Amniotic stem cell (primary cell): ENCODE measurements around the gene EIF4ENIF1.
"Not testable (repeated sequence)": the region's sequence is repeated elsewhere in the genome, so short reads cannot be mapped to it uniquely, and the experiment has no call there.

Source experiments
- DNase-seq: peaks from one replicate; lab custom pipeline; 2025; lab: John Stamatoyannopoulos, UW

EIF4ENIF1 gene

DNA sequence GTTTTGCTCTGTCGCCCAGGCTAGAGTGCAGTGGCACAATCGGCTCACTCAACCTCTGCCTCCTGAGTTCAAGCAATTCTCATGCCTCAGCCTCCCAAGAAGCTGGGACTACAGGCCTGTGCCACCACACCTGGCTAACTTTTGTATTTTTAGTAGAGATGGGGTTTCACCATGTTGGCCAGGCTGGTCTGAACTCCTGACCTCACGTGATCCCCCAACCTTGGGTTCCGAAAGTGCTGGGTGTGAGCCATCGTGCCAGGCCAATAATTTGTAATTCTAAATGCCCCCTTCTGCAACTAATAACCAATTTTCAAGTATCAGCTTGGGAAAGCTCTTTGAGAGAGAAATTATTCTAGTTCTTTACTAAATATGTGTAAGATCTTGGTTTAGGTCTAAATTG lies 3.7 kb upstream of the EIF4ENIF1 start:
- DNase-seq: not testable (repeated sequence)

DNA sequence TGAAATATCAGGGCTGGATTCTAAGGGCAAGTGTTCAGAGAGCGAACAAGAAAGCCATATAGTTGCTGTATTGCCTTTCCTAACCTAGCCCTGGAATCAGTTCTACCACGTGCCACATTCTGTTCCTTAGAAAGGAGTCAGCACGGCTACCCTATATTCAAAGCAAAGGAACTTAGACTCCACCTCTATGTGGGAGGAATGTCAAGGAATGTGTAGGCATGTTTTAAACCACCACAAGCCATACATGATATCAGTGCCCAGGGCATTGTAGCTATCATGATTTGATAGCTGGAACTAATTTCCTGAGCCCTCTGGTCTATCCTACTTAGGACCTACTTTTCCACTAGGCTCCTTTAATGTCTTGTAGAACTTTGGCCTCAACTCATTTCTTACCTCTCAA lies 2.5 kb upstream of the EIF4ENIF1 start:
- no peak for DNase-seq

DNA sequence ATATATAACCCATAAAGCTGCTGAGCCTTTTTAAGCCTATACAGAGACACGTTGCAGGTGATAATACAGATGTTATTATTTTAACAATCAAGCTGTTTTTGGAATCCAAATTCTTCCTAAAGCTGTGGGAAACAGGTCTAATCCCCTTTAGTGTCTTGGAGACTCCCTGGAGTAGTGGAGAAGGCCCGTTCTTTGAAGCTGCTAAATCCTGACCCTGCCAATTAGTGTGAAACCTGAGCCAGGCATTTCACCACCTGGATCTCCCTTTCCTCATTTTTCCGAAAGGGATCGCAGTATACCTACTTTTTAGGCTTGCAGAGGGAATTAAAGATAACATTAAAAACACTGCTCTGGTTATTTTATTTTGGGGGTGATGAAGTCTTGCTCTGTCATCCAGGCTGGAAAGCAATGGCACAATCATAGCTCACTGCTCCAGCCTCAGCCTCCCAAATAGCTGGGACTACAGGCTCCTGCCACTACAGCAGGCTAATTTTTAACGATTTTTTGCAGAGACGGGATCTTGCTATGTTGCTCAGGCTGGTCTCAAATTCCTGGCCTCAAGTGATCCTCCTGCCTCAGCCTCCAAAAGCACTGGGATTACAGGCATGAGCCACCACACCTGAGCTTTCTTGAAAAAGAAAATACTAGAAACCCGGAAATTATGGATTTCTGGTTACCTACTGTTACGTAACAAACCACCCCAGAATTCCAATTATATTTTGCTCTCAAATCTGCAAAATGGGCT lies 1.7 kb upstream of the EIF4ENIF1 start:
- DNase-seq: no peak

DNA sequence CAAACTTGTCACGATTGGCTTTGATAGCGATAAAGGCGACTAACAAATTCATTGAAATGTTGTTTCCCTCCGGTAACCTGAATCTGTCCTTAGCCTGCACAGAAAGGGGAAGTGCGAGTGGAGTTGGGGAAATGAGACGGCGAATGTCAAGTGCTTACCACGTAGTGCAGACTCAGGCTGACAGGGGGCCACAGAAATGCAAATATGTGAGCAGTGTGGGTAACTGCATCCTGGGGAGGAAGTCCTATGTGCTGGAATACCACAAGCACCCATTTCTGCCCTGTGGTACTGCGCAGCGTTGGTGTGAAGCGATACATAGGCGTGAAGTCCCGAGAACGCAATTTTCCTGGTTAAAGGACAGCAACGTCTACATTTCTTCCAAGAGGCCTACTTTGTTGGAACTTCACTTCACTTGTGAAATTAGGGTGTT lies 869 bp upstream of the EIF4ENIF1 start:
- DNase-seq: peak; percentile 16

DNA sequence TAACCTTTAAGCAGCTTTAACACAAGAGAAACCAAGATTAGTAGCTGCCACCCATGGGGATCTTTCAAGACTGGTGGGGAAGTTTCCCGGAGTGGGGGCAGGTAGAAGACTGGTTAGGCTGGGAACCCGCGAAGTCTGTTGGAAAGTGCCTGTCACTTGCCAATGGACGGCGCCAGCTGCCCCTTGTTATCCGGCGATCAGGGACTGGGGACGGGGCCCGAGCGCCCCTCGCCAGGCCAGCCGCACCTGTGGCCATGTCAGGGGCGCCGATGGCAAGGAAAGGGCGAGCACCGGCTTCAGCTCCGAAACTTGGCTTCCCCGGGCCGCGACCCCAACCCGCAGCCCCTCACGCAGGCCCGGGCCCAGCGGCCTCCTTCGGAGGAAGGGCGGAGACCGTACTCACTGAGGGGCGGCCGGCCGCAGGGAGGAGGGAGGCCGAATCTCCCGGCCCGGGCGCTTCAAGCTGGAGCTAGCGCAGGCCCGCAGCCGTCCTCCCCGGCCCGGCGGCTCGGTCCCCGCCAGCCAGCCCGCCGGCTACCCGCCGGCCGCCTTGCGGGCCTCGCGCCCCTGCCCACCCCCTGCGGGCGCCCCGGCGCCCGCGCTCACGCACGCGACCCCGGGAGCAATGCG lies 539 bp downstream of the EIF4ENIF1 start:
- DNase-seq: no peak

DNA sequence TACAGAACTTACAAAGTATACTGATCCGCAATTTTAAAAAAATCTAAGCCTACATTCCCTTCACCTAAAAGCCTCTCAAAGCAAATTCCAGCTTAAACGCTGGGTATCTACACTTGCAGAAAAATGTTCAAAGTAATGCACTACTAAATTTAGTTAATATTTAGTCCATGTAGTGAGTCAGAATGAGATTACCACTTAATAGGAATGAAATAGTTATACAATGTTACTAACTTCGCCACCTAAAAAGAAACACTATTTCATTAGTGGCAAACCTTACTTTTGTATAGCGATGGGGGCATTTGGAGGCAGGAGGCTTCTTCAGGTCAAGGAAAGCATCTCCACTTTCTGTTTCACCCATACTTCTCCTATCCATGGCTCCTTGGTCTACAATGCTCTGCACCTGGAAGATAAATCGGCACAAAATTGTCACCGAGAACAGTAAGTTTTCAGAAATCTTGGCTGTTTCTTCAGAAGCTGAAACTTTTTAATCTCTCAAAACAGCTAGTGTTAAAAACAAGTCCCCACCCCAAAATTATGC lies 1.2 kb downstream of the EIF4ENIF1 start:
- DNase-seq: no peak

DNA sequence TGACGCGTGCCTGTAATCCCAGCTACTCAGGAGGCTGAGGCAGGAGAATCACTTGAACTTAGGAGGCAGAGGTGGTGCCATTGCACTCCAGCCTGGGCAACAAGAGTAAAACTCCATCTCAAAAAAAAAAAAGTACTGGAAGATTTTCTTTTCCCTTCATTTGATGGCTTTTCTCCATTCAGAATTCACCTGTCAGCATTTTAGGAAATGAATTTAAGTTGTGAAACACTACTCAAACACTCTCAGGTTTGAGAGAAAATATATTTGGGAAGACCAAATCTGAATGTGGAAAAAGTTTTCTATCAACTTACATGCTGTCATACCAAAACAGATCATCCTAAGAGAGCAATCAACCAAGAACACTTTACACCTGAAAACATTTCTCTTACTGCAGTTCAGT lies 2.7 kb downstream of the EIF4ENIF1 start:
- no peak for DNase-seq

DNA sequence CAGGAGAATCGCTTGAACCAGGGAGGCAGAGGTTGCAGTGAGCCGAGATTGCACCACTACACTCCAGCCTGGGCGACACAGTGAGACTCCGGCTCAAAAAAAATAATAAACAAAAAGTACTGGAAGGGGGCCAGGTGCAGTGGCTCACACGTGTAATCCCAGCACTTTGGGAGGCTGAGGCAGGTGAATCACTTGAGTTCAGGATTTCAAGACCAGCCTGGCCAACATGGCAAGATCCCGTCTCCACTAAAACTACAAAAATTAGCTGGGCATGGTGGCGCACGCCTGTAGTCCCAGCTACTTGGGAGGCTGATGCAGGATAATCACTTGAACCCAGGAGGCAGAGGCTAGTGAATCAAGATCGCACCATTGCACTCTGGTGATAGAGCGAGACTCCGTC lies 3.3 kb downstream of the EIF4ENIF1 start:
- not testable (repeated sequence) for DNase-seq

DNA sequence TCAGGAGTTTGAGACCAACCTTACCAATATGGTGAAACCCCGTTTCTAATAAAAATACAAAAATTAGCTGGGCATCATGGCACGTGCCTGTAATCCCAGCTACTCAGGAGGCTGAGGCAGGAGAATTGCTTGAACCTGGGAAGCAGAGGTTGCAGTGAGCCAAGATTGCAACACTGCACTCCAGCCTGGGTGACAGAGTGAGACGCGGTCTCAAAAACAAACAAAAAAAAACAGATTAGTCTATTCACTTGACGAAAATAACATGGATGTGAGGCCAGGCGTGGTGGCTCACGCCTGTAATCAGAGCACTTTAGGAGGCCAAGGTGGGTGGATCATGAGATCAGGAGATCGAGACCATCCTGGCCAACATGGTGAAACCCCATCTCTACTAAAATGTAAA lies 7.2 kb downstream of the EIF4ENIF1 start:
- DNase-seq: not testable (repeated sequence)

DNA sequence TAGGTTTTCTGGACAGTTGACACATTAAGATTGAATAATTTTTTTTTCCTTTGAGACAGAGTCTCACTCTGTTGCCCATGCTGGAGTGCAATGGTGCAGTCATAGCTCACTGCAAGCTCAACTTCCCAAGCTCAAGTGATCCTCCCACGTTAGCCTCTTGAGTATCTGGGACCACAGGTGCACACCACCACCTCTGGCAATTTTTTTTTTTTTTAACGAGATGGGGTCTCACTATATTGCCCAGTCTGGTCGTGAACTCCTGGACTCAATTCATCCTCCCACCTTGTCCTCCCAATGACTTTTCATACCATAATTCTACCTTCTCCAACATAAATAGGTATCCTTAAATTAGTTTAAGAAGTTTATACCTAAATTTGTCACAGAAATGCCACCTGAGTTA lies 8.5 kb downstream of the EIF4ENIF1 start:
- no peak for DNase-seq

DNA sequence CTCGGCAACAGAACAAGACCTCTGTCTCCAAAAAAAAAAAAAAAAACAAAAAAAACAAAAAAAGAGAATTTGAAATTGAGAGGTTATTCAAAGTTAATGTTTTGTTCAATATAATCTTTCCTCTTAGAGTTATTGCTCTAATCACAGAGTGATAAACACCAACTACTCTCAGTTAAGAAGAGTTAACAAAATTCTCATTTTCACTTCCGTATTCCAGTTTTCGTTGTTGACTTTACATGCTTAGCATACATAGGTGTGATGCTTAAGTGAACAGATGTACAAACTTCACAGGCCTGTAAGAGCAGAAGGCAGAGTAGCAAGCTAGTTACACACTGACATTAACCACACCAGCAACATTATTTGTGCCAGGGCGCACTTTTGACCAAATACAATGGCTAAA lies 12.3 kb downstream of the EIF4ENIF1 start:
- DNase-seq: no peak

DNA sequence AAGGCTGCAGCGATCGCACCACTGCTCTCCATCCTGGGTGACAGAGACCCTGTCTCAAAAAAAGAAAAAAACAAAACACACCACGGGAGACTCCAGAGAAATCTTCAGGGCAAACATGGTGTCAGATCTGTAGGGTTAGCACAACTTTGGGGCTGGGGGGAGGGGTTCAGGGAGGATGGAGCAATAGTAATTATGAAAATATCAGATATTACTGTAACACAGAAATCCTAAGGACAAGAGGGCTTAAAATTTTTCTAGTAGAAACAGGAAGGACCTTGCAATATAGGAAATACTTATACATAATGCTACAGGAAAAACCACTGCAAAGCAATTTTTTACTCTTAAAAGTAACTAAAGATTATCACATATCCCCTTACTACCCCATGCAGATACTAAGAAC lies 13.8 kb downstream of the EIF4ENIF1 start:
- no peak for DNase-seq

DNA sequence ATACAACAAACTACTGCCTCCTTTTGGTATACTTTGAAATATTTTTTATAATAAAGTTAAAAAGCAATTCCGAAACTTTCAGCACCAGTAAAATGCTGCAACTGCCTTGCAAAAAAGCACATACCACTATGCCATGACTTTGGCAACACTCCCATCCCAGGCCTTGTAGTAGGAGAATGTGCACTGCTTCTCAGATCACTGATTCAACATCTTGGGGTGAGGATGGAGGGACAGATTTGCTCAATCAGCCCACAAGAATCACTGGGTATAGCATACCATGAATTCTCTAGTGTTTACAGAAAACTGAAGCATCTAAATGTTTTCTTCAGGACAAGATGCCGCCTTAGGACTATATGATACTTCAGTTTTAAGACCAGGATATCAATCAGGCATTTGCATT lies 14.9 kb downstream of the EIF4ENIF1 start:
- DNase-seq: peak; percentile 32

DNA sequence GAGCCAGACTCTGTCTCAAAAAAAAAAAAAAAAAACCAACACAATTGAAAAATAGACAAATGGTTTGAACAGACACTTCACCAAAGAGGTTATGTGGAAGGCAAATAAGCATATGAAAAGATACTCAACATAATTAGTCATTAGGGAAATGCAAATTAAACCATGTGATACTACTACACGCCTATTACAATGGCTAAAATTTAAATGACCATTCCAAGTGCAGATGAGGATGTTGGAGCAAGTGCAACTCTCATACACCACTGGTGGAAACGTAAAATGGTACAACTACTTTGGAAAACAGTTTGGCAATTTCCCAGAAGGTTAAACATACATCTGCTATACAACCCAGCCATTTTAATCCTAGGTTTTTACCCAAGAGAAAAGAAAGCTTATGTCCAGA lies 24.3 kb downstream of the EIF4ENIF1 start:
- no peak for DNase-seq

DNA sequence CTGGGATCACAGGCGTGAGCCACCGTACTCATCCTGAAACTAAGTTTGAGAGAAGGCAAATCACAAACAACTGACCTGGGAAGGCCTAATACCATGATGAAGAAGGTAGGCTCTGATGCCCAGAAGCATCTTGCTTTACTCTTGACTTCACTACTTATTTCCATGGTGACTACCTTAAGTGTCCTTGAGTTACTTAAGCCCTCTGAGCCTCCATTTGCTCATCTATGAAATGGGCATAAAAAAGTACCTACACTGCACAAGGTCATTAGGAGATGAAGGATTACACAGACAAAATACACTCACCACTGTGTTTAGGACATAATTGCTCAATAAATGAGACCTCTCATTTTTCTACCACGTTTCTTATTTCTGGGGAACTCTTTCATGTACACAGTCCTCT lies 27.9 kb downstream of the EIF4ENIF1 start:
- DNase-seq: no peak

DNA sequence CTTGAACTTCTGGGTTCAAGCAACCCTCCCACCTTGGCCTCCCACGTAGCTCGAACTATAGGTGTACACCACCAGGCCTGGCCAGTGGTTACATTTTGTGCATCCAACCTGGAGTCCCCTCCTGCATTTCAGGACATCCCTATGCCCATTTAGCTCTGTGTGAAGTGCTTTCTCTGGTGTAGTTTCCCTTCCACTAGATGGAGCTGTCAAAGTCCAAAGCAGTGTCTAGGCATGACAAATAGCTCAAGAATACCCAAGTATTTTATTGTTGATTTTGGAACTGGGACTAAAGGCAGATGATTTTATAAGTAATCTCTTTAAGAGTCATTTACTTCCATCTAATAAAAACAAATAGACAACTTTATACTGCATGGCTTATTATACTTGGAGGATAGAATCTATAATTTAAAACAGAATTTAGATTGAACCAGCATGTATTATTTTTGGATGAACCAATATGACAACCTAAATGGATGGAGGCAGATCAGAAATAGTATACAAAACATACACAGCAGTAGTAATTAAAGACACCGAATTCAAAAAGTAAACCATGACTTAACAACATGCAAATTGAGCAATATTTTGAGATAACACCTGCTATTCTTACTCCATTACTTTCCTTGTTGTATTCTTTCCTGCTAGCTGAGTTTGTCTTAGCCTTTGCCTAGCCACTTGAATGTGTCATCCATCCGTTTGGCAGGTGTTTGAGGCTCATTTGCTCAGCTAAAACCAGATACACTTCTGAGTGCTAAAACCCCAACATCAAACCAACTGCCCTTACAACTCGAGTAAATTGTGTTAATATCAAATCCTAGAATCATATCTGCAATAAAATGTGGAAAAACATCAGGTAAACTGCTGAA lies 37.7 kb downstream of the EIF4ENIF1 start:
- peak; percentile 49 for DNase-seq

DNA sequence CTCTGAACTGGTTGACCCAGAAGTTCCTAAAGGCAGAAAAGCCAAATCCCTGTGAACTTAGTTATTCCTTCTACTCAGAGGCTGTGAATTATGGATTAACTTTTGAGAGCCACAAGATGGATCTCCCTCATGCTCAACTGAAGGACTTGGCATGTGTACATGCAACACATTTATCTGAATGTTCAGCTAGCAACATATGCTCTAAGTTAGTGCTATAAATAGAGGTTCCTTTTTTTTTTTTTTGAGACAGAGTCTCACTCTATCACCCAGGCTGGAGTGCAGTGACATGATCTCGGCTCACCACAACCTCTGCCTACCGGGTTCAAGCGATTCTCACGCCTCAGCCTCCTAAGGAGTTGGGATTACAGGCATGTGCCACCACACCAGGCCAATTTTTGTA lies 40.1 kb downstream of the EIF4ENIF1 start:
- no peak for DNase-seq

DNA sequence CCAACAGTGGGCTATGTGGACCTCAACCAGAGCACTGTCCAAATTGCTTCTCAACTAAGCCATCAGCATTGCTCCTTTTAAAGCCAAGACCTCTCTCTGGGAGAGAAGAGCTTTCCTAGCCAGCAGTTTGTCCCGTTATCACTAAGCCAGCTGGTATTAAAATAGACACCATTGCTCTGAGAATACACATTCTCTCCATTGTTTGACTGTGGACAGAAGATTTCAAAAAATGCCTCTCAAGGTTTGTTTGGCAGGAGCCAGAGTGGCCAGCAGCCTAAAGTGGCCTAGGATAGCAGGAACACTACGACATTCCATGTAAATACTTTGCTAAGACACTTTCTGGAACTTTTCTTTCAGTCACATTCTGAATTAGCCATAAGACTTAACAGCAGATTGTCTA lies 41.3 kb downstream of the EIF4ENIF1 start:
- DNase-seq: no peak

DNA sequence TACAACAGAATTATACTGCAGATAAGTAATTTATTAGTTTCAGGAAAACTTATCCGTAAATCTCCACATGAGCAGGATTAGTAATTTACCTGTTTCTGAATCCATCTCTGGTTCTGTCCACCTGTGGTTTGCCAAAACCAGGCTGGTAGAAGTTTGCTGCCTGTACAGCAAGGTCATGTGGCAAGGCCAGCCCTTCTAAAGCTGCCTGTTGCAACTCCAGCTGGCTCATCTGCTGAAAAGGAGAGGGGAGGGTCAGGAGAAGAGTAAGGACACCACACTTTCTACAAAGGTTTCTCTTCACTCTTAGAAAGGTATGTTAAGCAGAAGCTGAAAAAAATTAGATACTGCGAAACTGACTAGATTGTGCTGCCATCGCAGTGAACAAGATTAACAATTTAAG lies 42.3 kb downstream of the EIF4ENIF1 start:
- no peak for DNase-seq

DNA sequence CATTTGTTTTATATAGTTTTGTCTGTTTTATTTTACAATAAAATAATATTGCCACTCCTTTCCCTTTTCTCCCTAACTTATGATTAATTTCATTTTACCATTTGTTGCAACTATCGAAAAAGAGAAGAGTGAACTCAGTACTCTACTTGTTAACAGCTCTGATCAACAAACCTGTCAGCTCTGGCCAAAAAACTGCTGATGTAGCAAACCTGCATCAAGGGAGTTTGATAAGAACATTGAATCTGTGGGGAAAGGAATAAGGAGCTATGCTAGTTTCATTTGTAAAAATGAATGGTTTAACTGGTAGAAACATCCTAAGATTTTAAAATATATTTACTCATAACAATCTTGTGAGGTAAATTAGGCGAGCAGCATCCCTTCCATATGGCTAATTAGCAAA lies 42.9 kb downstream of the EIF4ENIF1 start:
- DNase-seq: no peak

DNA sequence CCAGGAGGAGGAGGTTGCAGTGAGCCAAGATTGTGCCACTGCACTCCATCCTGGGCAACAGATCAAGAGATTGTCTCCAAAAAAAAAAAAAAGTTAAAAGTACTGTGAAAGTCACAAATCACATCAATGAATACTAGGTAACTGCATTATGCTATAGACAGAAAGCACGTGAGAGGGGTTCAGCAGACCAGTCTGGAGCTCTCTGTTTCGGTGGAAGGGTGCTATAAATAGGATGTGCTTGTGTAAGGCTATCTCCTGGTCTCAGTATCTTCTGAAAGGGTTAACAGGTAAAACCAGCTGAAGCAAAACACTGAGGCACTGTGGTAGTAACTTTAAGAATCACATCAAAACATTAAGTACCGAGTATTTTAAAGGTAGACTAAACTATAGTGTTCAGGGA lies 43.4 kb downstream of the EIF4ENIF1 start:
- DNase-seq: no peak

DNA sequence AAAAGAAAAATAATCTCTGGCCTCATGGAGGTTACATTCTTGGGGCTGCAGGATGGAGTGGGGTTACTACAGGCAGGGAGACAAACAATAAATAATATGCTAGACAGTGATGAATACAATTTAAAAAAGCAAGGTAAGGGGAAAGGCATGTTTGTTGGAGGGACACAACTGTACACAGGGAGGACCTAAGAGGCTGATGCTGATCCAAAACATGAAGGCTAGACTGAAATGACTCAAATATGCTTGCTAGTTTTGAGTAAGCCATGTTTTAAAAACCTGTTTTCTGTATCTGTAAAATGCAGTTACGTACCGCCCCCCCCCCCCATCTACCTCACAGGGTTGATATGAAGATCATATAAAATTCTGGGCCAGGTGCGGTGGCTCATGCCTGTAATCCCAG lies 44.0 kb downstream of the EIF4ENIF1 start:
- no peak for DNase-seq

DNA sequence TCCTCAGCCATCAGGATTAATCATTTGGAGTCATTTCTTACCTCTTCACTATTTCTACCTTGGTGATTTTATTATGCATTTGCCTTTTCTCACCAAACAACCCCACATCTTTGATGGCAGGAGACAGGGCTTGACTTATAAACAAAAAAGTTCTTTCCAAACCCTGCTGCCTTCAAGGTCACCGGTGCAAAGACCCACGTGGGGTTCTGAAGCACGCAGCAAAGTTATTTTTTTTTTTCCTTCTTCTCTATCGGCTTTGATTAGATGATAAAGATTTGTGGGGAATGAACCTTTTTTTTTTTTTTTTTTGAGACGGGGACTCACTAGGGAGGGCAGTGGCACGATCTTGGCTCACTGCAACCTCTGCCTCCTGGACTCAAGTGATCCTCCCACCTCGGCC lies 46.1 kb downstream of the EIF4ENIF1 start:
- DNase-seq: no peak
